HG02763 (cell line): Measurements from ENCODE around the gene FOXP1.

ENCODE experiments used
- ATAC-seq: cut with Tn5 transposase; IDR thresholded peaks from one replicate; pipeline ENCODE4 v1.9.1; 2021; ENCODE audit warnings: mild to moderate bottlenecking, moderate library complexity; ENCODE audit not compliant: unreplicated experiment

FOXP1 gene

GRCh38 chr3:71316066-71316777, 267.3 kb downstream of the FOXP1 start:
- ATAC-seq, result no peak

GRCh38 chr3:71315431-71315830, 268.1 kb downstream of the FOXP1 start:
- no peak for ATAC-seq

- no peak for ATAC-seq
Measured at GRCh38 chr3:71313844-71314243, 269.7 kb downstream of the FOXP1 start.

GRCh38 chr3:71312461-71312860, 271.1 kb downstream of the FOXP1 start:
- no peak for ATAC-seq

- no peak for ATAC-seq
Measured at GRCh38 chr3:71311661-71312046, 271.9 kb downstream of the FOXP1 start.

- no peak for ATAC-seq
Measured at GRCh38 chr3:71310980-71311660, 272.4 kb downstream of the FOXP1 start.

GRCh38 chr3:71310359-71310979, 273.1 kb downstream of the FOXP1 start:
- ATAC-seq, result no peak

- ATAC-seq, result no peak
Measured at GRCh38 chr3:71309886-71310285, 273.6 kb downstream of the FOXP1 start.

GRCh38 chr3:71309342-71309741, 274.2 kb downstream of the FOXP1 start:
- ATAC-seq, result no peak

GRCh38 chr3:71308836-71309235, 274.7 kb downstream of the FOXP1 start:
- no peak for ATAC-seq

- ATAC-seq, result no peak
Measured at GRCh38 chr3:71307991-71308697, 275.4 kb downstream of the FOXP1 start.

GRCh38 chr3:71305231-71306206, 278.0 kb downstream of the FOXP1 start:
- no peak for ATAC-seq

GRCh38 chr3:71304684-71305083, 278.8 kb downstream of the FOXP1 start:
- ATAC-seq, result no peak

GRCh38 chr3:71304247-71304646, 279.3 kb downstream of the FOXP1 start:
- no peak for ATAC-seq

- no peak for ATAC-seq
Measured at GRCh38 chr3:71303627-71304200, 279.8 kb downstream of the FOXP1 start.

- no peak for ATAC-seq
Measured at GRCh38 chr3:71302604-71303003, 280.9 kb downstream of the FOXP1 start.

GRCh38 chr3:71300951-71301393, 282.6 kb downstream of the FOXP1 start:
- peak; percentile 45 for ATAC-seq

- no peak for ATAC-seq
Measured at GRCh38 chr3:71299160-71299559, 284.4 kb downstream of the FOXP1 start.

GRCh38 chr3:71294919-71295318, 288.6 kb downstream of the FOXP1 start:
- ATAC-seq, result no peak

GRCh38 chr3:71290301-71290700, 293.2 kb downstream of the FOXP1 start:
- ATAC-seq, result no peak
